ENCODE measurements around the gene GART.

- TF ChIP-seq BCL3 (IDR thresholded peaks at IDR 0.05) (no peak), CHD4 (IDR thresholded peaks at IDR 0.05; ENCODE audit: borderline replicate concordance) (no peak), EHMT2 (IDR thresholded peaks at IDR 0.05; ENCODE audit: low read depth) (no peak), CTCF (IDR thresholded peaks at IDR 0.05) (no peak), KDM1A (IDR thresholded peaks at IDR 0.05; ENCODE audit: low read depth) (no peak), POLR2A (IDR thresholded peaks at IDR 0.05; ENCODE audit: low read length) (no peak), MAFK (IDR thresholded peaks at IDR 0.05; ENCODE audit: partially characterized antibody) (no peak)
Observed at GRCh38 chr21:33587792-33588484, 46.0 kb upstream of the GART start.

Data from A549 (cell line).